Neuronal stem cell (in vitro differentiated cells): ENCODE results near the gene SEMA3A.

ENCODE experiments used
- DNase-seq: peaks from one replicate; pipeline ENCODE4 v3.0.0-alpha.2; 2013; ENCODE audit warnings: low spot score
- H2AFZ ChIP-seq: one replicate; pipeline ENCODE4 v1.6.1; 2013; ENCODE audit warnings: mild to moderate bottlenecking, low read length, inconsistent platforms
- H2AK5ac ChIP-seq: 2 replicates; pipeline ENCODE4 v1.6.1; 2013; ENCODE audit warnings: low read depth, mild to moderate bottlenecking, inconsistent platforms, low read length, moderate library complexity, mixed read lengths
- H2BK120ac ChIP-seq: 2 replicates; pipeline ENCODE4 v1.6.1; 2013; ENCODE audit warnings: low read depth, mild to moderate bottlenecking, inconsistent platforms, low read length, moderate library complexity, mixed read lengths
- H2BK12ac ChIP-seq: one replicate; pipeline ENCODE4 v1.6.1; 2013; ENCODE audit warnings: low read length, inconsistent platforms
- H2BK15ac ChIP-seq: 2 replicates; pipeline ENCODE4 v1.6.1; 2013; ENCODE audit warnings: mild to moderate bottlenecking, low read length, inconsistent platforms, mixed read lengths
- H2BK5ac ChIP-seq: one replicate; pipeline ENCODE4 v1.6.1; 2013; ENCODE audit warnings: inconsistent platforms, mild to moderate bottlenecking, low read length, moderate library complexity
- H3K14ac ChIP-seq: one replicate; pipeline ENCODE4 v1.6.1; 2013; ENCODE audit warnings: low read length, inconsistent platforms
- H3K18ac ChIP-seq: 2 replicates; pipeline ENCODE4 v1.6.1; 2013; ENCODE audit warnings: low read length, inconsistent platforms
- H3K23ac ChIP-seq: 2 replicates; pipeline ENCODE4 v1.6.1; 2013; ENCODE audit warnings: low read depth, mild to moderate bottlenecking, mixed read lengths, low read length, inconsistent platforms; ENCODE audit not compliant: poor library complexity
- H3K27ac ChIP-seq: replicated peaks from 3 replicates; pipeline ENCODE4 v1.5.1; 2013; ENCODE audit warnings: low read length, inconsistent platforms
- H3K27me3 ChIP-seq, 3 experiments: 2 replicates each; pipeline ENCODE4 v1.6.1; 2013; ENCODE audit warnings: low read length in 3 of 3, mild to moderate bottlenecking in 2 of 3, inconsistent platforms in 1 of 3, low read depth in 1 of 3, mixed read lengths in 1 of 3, moderate library complexity in 1 of 3; ENCODE audit not compliant: control insufficient read depth in 3 of 3, insufficient read depth in 3 of 3
- H3K36me3 ChIP-seq, 2 donors: replicated peaks in 1 of 2; 2 replicates each; pipeline ENCODE4 v1.6.1; 2013; ENCODE audit warnings: low read length in 2 of 2; ENCODE audit not compliant: control insufficient read depth in 2 of 2, insufficient read depth in 2 of 2
- H3K4ac ChIP-seq: 2 replicates; pipeline ENCODE4 v1.6.1; 2013; ENCODE audit warnings: inconsistent platforms, mild to moderate bottlenecking, low read length, moderate library complexity
- H3K4me1 ChIP-seq, 2 donors: 1 replicate in 1 of 2; 2 replicates in 1 of 2; pipeline ENCODE4 v1.6.1; 2013; ENCODE audit warnings: low read length in 2 of 2, low read depth in 1 of 2; ENCODE audit not compliant: control insufficient read depth in 2 of 2, insufficient read depth in 1 of 2
- H3K4me2 ChIP-seq: one replicate; pipeline ENCODE4 v1.6.1; 2013; ENCODE audit warnings: mild to moderate bottlenecking, low read length, inconsistent platforms; ENCODE audit not compliant: insufficient read depth, poor library complexity, severe bottlenecking
- H3K4me3 ChIP-seq, 2 donors: 2 replicates each; pipeline ENCODE4 v1.5.1; 2013; ENCODE audit warnings: low read length in 2 of 2, mild to moderate bottlenecking in 2 of 2, inconsistent platforms in 1 of 2, moderate library complexity in 1 of 2
- H3K79me1 ChIP-seq: one replicate; pipeline ENCODE4 v1.6.1; 2013; ENCODE audit warnings: low read depth, mild to moderate bottlenecking, inconsistent platforms, low read length, moderate library complexity
- H3K9ac ChIP-seq: one replicate; pipeline ENCODE4 v1.6.1; 2013; ENCODE audit warnings: mild to moderate bottlenecking, low read depth, low read length, inconsistent platforms; ENCODE audit not compliant: poor library complexity
- H3K9me3 ChIP-seq, 2 donors: replicated peaks in 1 of 2; 2 replicates each; pipeline versions ENCODE3 to v1.6.1; 2013; ENCODE audit warnings: low read length in 2 of 2, mild to moderate bottlenecking in 2 of 2, inconsistent platforms in 1 of 2, low read depth in 1 of 2, mixed read lengths in 1 of 2, moderate library complexity in 1 of 2; ENCODE audit not compliant: control insufficient read depth in 2 of 2, insufficient read depth in 1 of 2
- H4K8ac ChIP-seq: one replicate; pipeline ENCODE4 v1.6.1; 2013; ENCODE audit warnings: low read depth, mild to moderate bottlenecking, inconsistent platforms, low read length, moderate library complexity
- H4K91ac ChIP-seq: one replicate; pipeline ENCODE4 v1.6.1; 2013; ENCODE audit warnings: low read length, low read depth, mild to moderate bottlenecking, inconsistent platforms; ENCODE audit not compliant: poor library complexity
- WGBS, 2 donors: extraction: QIAGEN DNeasy Blood & Tissue Kit; methylation state at CpG; one replicate each; pipeline ENCODE4 v1.1.7; 2013; ENCODE audit warnings: missing lambda C conversion rate in 2 of 2, mixed read lengths in 1 of 2; ENCODE audit not compliant: insufficient read length in 2 of 2, insufficient replicate concordance in 1 of 2; ENCODE audit errors: extremely low coverage in 2 of 2; 5-methylcytosine and 5-hydroxymethylcytosine counted together

SEMA3A gene

DNA sequence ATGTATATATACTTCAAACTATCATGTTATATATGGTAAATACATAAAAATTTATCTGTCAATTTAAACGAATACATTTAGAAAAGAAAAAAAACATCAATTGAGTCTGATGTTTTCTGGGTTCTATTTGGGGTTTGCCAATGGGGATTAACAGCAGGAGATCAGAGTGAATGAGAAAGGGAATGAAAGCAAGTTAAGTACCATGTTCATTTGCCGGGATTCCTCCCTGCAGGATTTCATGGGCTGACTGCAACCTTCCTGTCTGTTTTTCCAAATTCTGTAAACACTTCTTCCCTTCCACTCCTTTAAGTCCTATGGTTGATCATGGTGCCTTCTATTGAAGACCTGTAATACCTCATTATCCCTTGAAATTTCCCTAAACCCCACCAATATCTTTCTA is 33.9 kb upstream of the SEMA3A start:
- peak; percentile 43 for DNase-seq
- no CpG with 5 or more reads among the region's 2 CpGs for WGBS, 2 donors

GRCh38 chr7:84226759-84227158 is 32.2 kb upstream of the SEMA3A start:
- no peak for DNase-seq

More for the DNA sequence above, 33.9 kb upstream of the SEMA3A start:
- H3K18ac ChIP-seq = no peak overlapping the region
- no peak overlapping the region for H2AFZ ChIP-seq
- no peaks in the 10 kb centered on the region for H3K36me3 ChIP-seq
- no peak overlapping the region for H2BK12ac ChIP-seq
- H3K14ac ChIP-seq = no peak overlapping the region
- no peak overlapping the region for H2AK5ac ChIP-seq
- peaks cover 0 to 3% of the 10 kb centered on the region in 2 donors for H3K4me1 ChIP-seq
- H2BK15ac ChIP-seq = no peak overlapping the region
- H3K9me3 ChIP-seq = no peaks in the 10 kb centered on the region
- no peak overlapping the region for H3K4me2 ChIP-seq
- no peak overlapping the region for H3K23ac ChIP-seq
- no peaks in the 10 kb centered on the region for H3K27me3 ChIP-seq
- H3K27ac ChIP-seq = no peak overlapping the region
- H3K9ac ChIP-seq = no peak overlapping the region
- no peaks in the 10 kb centered on the region for H3K79me1 ChIP-seq
- no peak overlapping the region for H2BK120ac ChIP-seq
- no peak overlapping the region for H4K91ac ChIP-seq
- H3K4ac ChIP-seq = no peak overlapping the region
- H3K4me3 ChIP-seq = no peak overlapping the region
- H2BK5ac ChIP-seq = no peak overlapping the region
- H4K8ac ChIP-seq = no peak overlapping the region

DNA sequence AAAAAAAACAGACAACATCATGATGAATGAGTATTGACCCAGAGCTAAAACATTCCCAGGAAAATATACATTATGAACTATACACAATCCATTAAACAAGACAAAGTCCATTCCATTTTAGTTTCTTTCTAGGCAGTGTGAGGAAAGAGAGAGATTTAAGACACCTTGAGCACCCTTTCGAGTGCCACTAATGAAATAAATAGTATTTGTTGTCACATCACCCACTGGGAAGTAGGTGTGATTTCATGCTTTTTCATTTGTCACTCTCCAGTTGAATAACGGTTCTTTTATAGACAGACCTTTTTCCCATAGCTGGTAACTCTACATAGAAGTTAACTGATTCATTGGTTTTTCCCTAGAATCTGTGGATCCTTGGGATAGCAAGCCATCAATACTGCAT is 29.9 kb upstream of the SEMA3A start:
- Histone ChIP-seq H4K91ac (no peak overlapping the region), H3K4ac (no peak overlapping the region), H2BK120ac (no peak overlapping the region), H2AK5ac (no peak overlapping the region), H2BK12ac (no peak overlapping the region), H3K4me1 (peaks cover 0 to 3% of the 10 kb centered on the region in 2 donors), H4K8ac (no peak overlapping the region), H2BK5ac (no peak overlapping the region), H3K27me3 (no peaks in the 10 kb centered on the region), H3K23ac (no peak overlapping the region), H2BK15ac (no peak overlapping the region), H3K18ac (no peak overlapping the region), H3K4me3 (no peak overlapping the region), H3K4me2 (no peak overlapping the region), H3K79me1 (no peaks in the 10 kb centered on the region), H3K14ac (no peak overlapping the region), H3K36me3 (no peaks in the 10 kb centered on the region), H2AFZ (no peak overlapping the region), H3K27ac (no peak overlapping the region), H3K9me3 (peaks cover 2 to 13% of the 10 kb centered on the region in 2 donors), H3K9ac (no peak overlapping the region)
- no peak for DNase-seq
- no CpG with 5 or more reads among the region's 2 CpGs for WGBS, 2 donors

More at GRCh38 chr7:84226759-84227158, 32.2 kb upstream of the SEMA3A start:
- Histone ChIP-seq H3K9me3 (no peaks in the 10 kb centered on the region), H3K14ac (no peak overlapping the region), H2AFZ (no peak overlapping the region), H3K4me2 (no peak overlapping the region), H2BK5ac (no peak overlapping the region), H3K4ac (no peak overlapping the region), H3K79me1 (no peaks in the 10 kb centered on the region), H3K18ac (no peak overlapping the region), H3K27me3 (no peaks in the 10 kb centered on the region), H3K4me3 (no peak overlapping the region), H3K4me1 (peaks cover 0 to 3% of the 10 kb centered on the region in 2 donors), H2BK12ac (no peak overlapping the region), H3K36me3 (no peaks in the 10 kb centered on the region), H4K91ac (no peak overlapping the region), H3K23ac (no peak overlapping the region), H3K27ac (no peak overlapping the region), H2BK120ac (no peak overlapping the region), H2BK15ac (no peak overlapping the region), H4K8ac (no peak overlapping the region), H3K9ac (no peak overlapping the region), H2AK5ac (no peak overlapping the region)
- no CpG with 5 or more reads among the region's 2 CpGs for WGBS, 2 donors

GRCh38 chr7:84219310-84219709 is 24.7 kb upstream of the SEMA3A start:
- WGBS, 2 donors = no CpG with 5 or more reads among the region's 2 CpGs
- H3K4me1 ChIP-seq = no peaks in the 10 kb centered on the region
- H3K79me1 ChIP-seq = no peaks in the 10 kb centered on the region

More at GRCh38 chr7:84219310-84219709, 24.7 kb upstream of the SEMA3A start:
- Histone ChIP-seq H4K91ac (no peak overlapping the region), H2BK15ac (no peak overlapping the region), H3K4me2 (no peak overlapping the region), H3K14ac (no peak overlapping the region), H2AK5ac (no peak overlapping the region), H3K36me3 (no peaks in the 10 kb centered on the region), H4K8ac (no peak overlapping the region), H2BK120ac (no peak overlapping the region), H3K27ac (no peak overlapping the region), H2BK12ac (no peak overlapping the region), H3K4ac (no peak overlapping the region), H2BK5ac (no peak overlapping the region), H3K18ac (no peak overlapping the region), H3K9ac (no peak overlapping the region), H3K23ac (no peak overlapping the region), H3K4me3 (no peak overlapping the region), H2AFZ (no peak overlapping the region), H3K27me3 (no peaks in the 10 kb centered on the region), H3K9me3 (peaks cover 2 to 16% of the 10 kb centered on the region in 2 donors)
- no peak for DNase-seq
